ENCODE results near the gene RAB18. TPM values are rescaled to one million over a fixed set of nuclear protein-coding genes. Genes with fewer than 3 reads are reported as not detected.

Gene RAB18
- total RNA-seq, 1 experiment from 2014 or later = 89.4 TPM

GRCh38 chr10:27536437-27536836 is 32.3 kb downstream of the RAB18 start:
- no peak for TF ChIP-seq CTCF (conservative IDR thresholded peaks at IDR 0.05)
- H3K56ac ChIP-seq (ENCODE audit: insufficient read length, low read depth, low read length) = no peak overlapping the region
- no peak overlapping the region for H4K5ac ChIP-seq (ENCODE audit: insufficient read length, low read depth, low read length)
- no peaks in the 10 kb centered on the region for H3K9me3 ChIP-seq (ENCODE audit: control insufficient read depth, low read depth, low read length)
- H3K79me1 ChIP-seq (ENCODE audit: insufficient read depth, low read depth, low read length, poor library complexity, severe bottlenecking) = no peaks in the 10 kb centered on the region
- no peak overlapping the region for H2AFZ ChIP-seq (ENCODE audit: low read length)
- no peak overlapping the region for H3K14ac ChIP-seq (ENCODE audit: insufficient read depth, low read length)
- H4K91ac ChIP-seq (ENCODE audit: insufficient read length, low read depth, low read length) = no peak overlapping the region
- peaks cover 2% of the 10 kb centered on the region; the same call in 1 of the 2 replicates for H3K4me1 ChIP-seq (ENCODE audit: insufficient read depth, low read length)
- no peaks in the 10 kb centered on the region for H3K27me3 Mint-ChIP-seq (ENCODE audit: low read depth)
- H2BK5ac ChIP-seq (ENCODE audit: insufficient read length, low read length) = no peak overlapping the region
- no peak for DNase-seq
- H3T11ph ChIP-seq (ENCODE audit: low read length) = no peak overlapping the region
- H4K8ac ChIP-seq (replicated peaks; ENCODE audit: insufficient read length, low read depth, low read length) = no peak overlapping the region
- no peak overlapping the region for H2BK12ac ChIP-seq (ENCODE audit: insufficient read length, low read depth, low read length)
- no peak overlapping the region for H3K18ac ChIP-seq (ENCODE audit: insufficient read length, low read depth, low read length)
- H3K27ac ChIP-seq (ENCODE audit: insufficient read length, low read depth, low read length) = no peak overlapping the region
- H3K27ac Mint-ChIP-seq = no peak overlapping the region
- H2BK20ac ChIP-seq (ENCODE audit: low read depth, low read length, poor library complexity, severe bottlenecking) = no peak overlapping the region
- no peak overlapping the region for H2BK15ac ChIP-seq (ENCODE audit: low read depth, low read length)
- H3K4ac ChIP-seq (ENCODE audit: low read depth, low read length) = no peak overlapping the region
- peaks cover 0 to 18% (median 14%) of the 10 kb centered on the region in 3 experiments; a peak in 5 of 7 replicates for H3K36me3 Mint-ChIP-seq (ENCODE audit: insufficient read depth in 1 of 3, low read depth in 3 of 3)
- no peak overlapping the region for H2BK120ac ChIP-seq (ENCODE audit: low read depth, low read length, poor library complexity, severe bottlenecking)
- H3K79me2 ChIP-seq (ENCODE audit: insufficient read depth, low read length) = no peaks in the 10 kb centered on the region
- no peaks in the 10 kb centered on the region for H3K27me3 ChIP-seq (ENCODE audit: insufficient read depth, low read length)
- H3K9ac ChIP-seq (ENCODE audit: extremely low read depth, insufficient read length, low read length) = no peak overlapping the region
- H3K9me3 Mint-ChIP-seq = no peaks in the 10 kb centered on the region; a peak in 1 of 5 replicates
- H3K4me2 ChIP-seq (ENCODE audit: insufficient read depth, insufficient read length, low read length) = no peak overlapping the region
- no peak overlapping the region for H3K4me3 Mint-ChIP-seq
- H2AK5ac ChIP-seq (ENCODE audit: insufficient read length, low read length) = no peak overlapping the region
- no peaks in the 10 kb centered on the region for H4K20me1 ChIP-seq (ENCODE audit: control insufficient read depth, insufficient read depth, insufficient read length)
- no peaks in the 10 kb centered on the region for H3K23me2 ChIP-seq (ENCODE audit: insufficient read length, low read depth, low read length, poor library complexity, severe bottlenecking)
- no peak overlapping the region for H3K23ac ChIP-seq (ENCODE audit: insufficient read length, low read depth, low read length)
- H3K4me1 Mint-ChIP-seq = peaks cover under 1 to 5% of the 10 kb centered on the region in 2 experiments
